Uterus (tissue), 2 donors: ENCODE measurements around the gene DDX19B.

Experiments used
- CTCF ChIP-seq, 4 experiments: fragments of 200-600 bp in 2 of 4; fragments of 450-650 bp in 2 of 4; sonication (generic) in 2 of 4; IDR thresholded peaks; one replicate each; pipeline ENCODE4 v1.5.1; 2016 to 2019; ENCODE audit warnings: antibody characterized with exemption in 4 of 4, mild to moderate bottlenecking in 2 of 4, moderate library complexity in 1 of 4
- POLR2A ChIP-seq, 2 donors: fragments of 450-650 bp; IDR thresholded peaks; one replicate each; pipeline ENCODE4 v1.6.1; 2016; ENCODE audit warnings: antibody characterized with exemption in 2 of 2, mild to moderate bottlenecking in 1 of 2, moderate library complexity in 1 of 2

GRCh38 chr16:70372921-70373728, 74.1 kb downstream of the DDX19B start:
- TF ChIP-seq CTCF (IDR thresholded peaks at IDR 0.05) (no peak), POLR2A (IDR thresholded peaks at IDR 0.05) (no peak)
